Erythroblast (primary cell): Measurements from ENCODE around the gene PTTG1.

ENCODE experiments used
- GATA1 ChIP-seq: IDR thresholded peaks from 2 replicates; pipeline ENCODE4 v1.6.1; 2011; ENCODE audit warnings: low read depth, mild to moderate bottlenecking, control low read depth, low read length, moderate library complexity
- POLR2A ChIP-seq: IDR thresholded peaks from 2 replicates; pipeline ENCODE4 v1.6.1; 2011; ENCODE audit warnings: mild to moderate bottlenecking, low read length

DNA sequence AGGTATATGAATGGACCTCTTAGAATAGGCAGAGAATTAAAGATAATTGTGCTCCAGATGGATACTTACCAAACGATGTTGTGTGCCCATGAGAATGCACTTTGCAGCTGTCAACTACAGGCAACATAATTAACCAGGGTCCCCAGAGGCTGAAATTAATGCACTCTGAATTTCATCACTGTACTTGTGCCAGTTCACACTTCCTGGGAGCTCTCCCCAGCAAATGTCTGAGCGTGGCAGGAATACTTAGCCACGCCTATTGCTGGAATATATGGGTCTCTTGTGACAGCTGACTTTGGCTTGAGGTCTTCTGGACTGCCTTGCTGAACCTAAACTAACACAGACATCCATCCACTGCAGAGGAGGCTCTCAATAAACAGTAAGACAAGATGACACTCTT is 39.3 kb upstream of the PTTG1 start:
- no peak for TF ChIP-seq POLR2A
- no peak for TF ChIP-seq GATA1
